Measurements from ENCODE around the gene TXNRD1.

The TXNRD1 gene

GRCh38 chr12:104204690-104205480, 10.7 kb upstream of the TXNRD1 start:
- no peaks in the 10 kb centered on the region for H3K27me3 ChIP-seq (ENCODE audit: insufficient read depth, poor library complexity, severe bottlenecking)
- no peak overlapping the region for H3K4me3 ChIP-seq (replicated peaks; ENCODE audit: insufficient read depth, low read length)
- no peak for DNase-seq (ENCODE audit: low read depth in 1 of 2, low spot score in 1 of 2)
- H3K27ac ChIP-seq (replicated peaks) = no peak overlapping the region
- TF ChIP-seq CTCF (IDR thresholded peaks at IDR 0.05; ENCODE audit: insufficient read depth, low read length) = no peak
- TF ChIP-seq POLR2AphosphoS5 (IDR thresholded peaks at IDR 0.05; ENCODE audit: low read depth) = no peak
- no peak for TF ChIP-seq GABPA (IDR thresholded peaks at IDR 0.05; ENCODE audit: low read depth)
- no peak for TF ChIP-seq REST (IDR thresholded peaks at IDR 0.05; ENCODE audit: insufficient replicate concordance, low read depth)
- no peak for TF ChIP-seq SPI1 (IDR thresholded peaks at IDR 0.05; ENCODE audit: borderline replicate concordance, low read depth)

- DNase-seq (ENCODE audit: low read depth in 1 of 2, low spot score in 1 of 2) = no peak
- no peak overlapping the region for H3K27ac ChIP-seq (replicated peaks)
- H3K27me3 ChIP-seq (ENCODE audit: insufficient read depth, poor library complexity, severe bottlenecking) = no peaks in the 10 kb centered on the region
- TF ChIP-seq SPI1 (IDR thresholded peaks at IDR 0.05; ENCODE audit: borderline replicate concordance, low read depth) = no peak
- TF ChIP-seq CTCF (IDR thresholded peaks at IDR 0.05; ENCODE audit: insufficient read depth, low read length) = no peak
- TF ChIP-seq GABPA (IDR thresholded peaks at IDR 0.05; ENCODE audit: low read depth) = no peak
- TF ChIP-seq POLR2AphosphoS5 (IDR thresholded peaks at IDR 0.05; ENCODE audit: low read depth) = no peak
- TF ChIP-seq REST (IDR thresholded peaks at IDR 0.05; ENCODE audit: insufficient replicate concordance, low read depth) = no peak
- H3K4me3 ChIP-seq (replicated peaks; ENCODE audit: insufficient read depth, low read length) = no peak overlapping the region
Observed at GRCh38 chr12:104207416-104208205, 8.0 kb upstream of the TXNRD1 start.

- DNase-seq (ENCODE audit: low read depth in 1 of 2, low spot score in 1 of 2) = no peak
- H3K27me3 ChIP-seq (ENCODE audit: insufficient read depth, poor library complexity, severe bottlenecking) = no peaks in the 10 kb centered on the region
- no peak for TF ChIP-seq POLR2AphosphoS5 (IDR thresholded peaks at IDR 0.05; ENCODE audit: low read depth)
- no peak overlapping the region for H3K27ac ChIP-seq (replicated peaks)
- H3K4me3 ChIP-seq (replicated peaks; ENCODE audit: insufficient read depth, low read length) = no peak overlapping the region
Observed at GRCh38 chr12:104212516-104212915, 3.1 kb upstream of the TXNRD1 start.

GRCh38 chr12:104213952-104214351, 1.6 kb upstream of the TXNRD1 start:
- Histone ChIP-seq H3K27ac (replicated peaks) (no peak overlapping the region), H3K27me3 (ENCODE audit: insufficient read depth, poor library complexity, severe bottlenecking) (no peaks in the 10 kb centered on the region), H3K4me3 (replicated peaks; ENCODE audit: insufficient read depth, low read length) (no peak overlapping the region)
- TF ChIP-seq POLR2AphosphoS5 (IDR thresholded peaks at IDR 0.05; ENCODE audit: low read depth) (no peak), GABPA (IDR thresholded peaks at IDR 0.05; ENCODE audit: low read depth) (no peak)
- no peak for DNase-seq (ENCODE audit: low read depth in 1 of 2, low spot score in 1 of 2)

Measured in HL-60 (cell line).